ENCODE results near the gene ABCA7.

Gene ABCA7

GRCh38 chr19:1073956-1074517, 34.1 kb downstream of the ABCA7 start:
- DNase-seq: no peak

GRCh38 chr19:1074544-1075283, 34.8 kb downstream of the ABCA7 start:
- peak; percentile 95 for DNase-seq

GRCh38 chr19:1076046-1076386, 36.1 kb downstream of the ABCA7 start:
- DNase-seq: no peak

- DNase-seq: peak; percentile 96
These were observed 37.0 kb downstream of the ABCA7 start for GRCh38 chr19:1076951-1077350.

GRCh38 chr19:1079566-1080111, 39.7 kb downstream of the ABCA7 start:
- peak; percentile 68 for DNase-seq

- DNase-seq: no peak
These were observed 40.7 kb downstream of the ABCA7 start for GRCh38 chr19:1080360-1081161.

GRCh38 chr19:1081301-1082164, 41.6 kb downstream of the ABCA7 start:
- no peak for DNase-seq

- peak; percentile 91 for DNase-seq
These were observed 42.4 kb downstream of the ABCA7 start for GRCh38 chr19:1082165-1082927.

- DNase-seq: peak; percentile 4
These were observed 43.3 kb downstream of the ABCA7 start for GRCh38 chr19:1082928-1083816.

- DNase-seq: peak; percentile 10
These were observed 44.3 kb downstream of the ABCA7 start for GRCh38 chr19:1084024-1084868.

GRCh38 chr19:1085053-1085658, 45.2 kb downstream of the ABCA7 start:
- peak; percentile 3 for DNase-seq

GRCh38 chr19:1085676-1086442, 46.0 kb downstream of the ABCA7 start:
- peak; percentile 2 for DNase-seq

- no peak for DNase-seq
These were observed 46.7 kb downstream of the ABCA7 start for GRCh38 chr19:1086613-1087012.

GRCh38 chr19:1087813-1088415, 48.0 kb downstream of the ABCA7 start:
- peak; percentile 64 for DNase-seq

- DNase-seq: no peak
These were observed 48.6 kb downstream of the ABCA7 start for GRCh38 chr19:1088416-1089010.

GRCh38 chr19:1089126-1089771, 49.3 kb downstream of the ABCA7 start:
- DNase-seq: no peak

- DNase-seq: peak; percentile 71
These were observed 50.0 kb downstream of the ABCA7 start for GRCh38 chr19:1089891-1090290.

Data from CD4-positive, alpha-beta T cell treated with Interleukin-17A for 1 hour (primary cell).